Thyroid gland (tissue), 4 donors: ENCODE results near the gene DNAH14.

Experiments used
- POLR2A ChIP-seq, 2 donors: fragments of 450-650 bp; IDR thresholded peaks; one replicate each; pipeline ENCODE4 v1.6.1; 2017; ENCODE audit warnings: antibody characterized with exemption in 2 of 2, mild to moderate bottlenecking in 2 of 2, moderate library complexity in 1 of 2
- TF ChIP-seq, protein P1 (sequence below), 6 experiments: fragments of 200-600 bp in 3 of 6; fragments of 450-650 bp in 3 of 6; sonication (generic) in 3 of 6; IDR thresholded peaks; one replicate each; pipeline ENCODE4 v1.5.1; 2016 to 2019; ENCODE audit warnings: antibody characterized with exemption in 6 of 6, mild to moderate bottlenecking in 2 of 6, inconsistent platforms in 1 of 6, moderate library complexity in 1 of 6

GRCh38 chr1:225119307-225119706 lies 189.8 kb downstream of the DNAH14 start:
- TF ChIP-seq, protein P1, sequence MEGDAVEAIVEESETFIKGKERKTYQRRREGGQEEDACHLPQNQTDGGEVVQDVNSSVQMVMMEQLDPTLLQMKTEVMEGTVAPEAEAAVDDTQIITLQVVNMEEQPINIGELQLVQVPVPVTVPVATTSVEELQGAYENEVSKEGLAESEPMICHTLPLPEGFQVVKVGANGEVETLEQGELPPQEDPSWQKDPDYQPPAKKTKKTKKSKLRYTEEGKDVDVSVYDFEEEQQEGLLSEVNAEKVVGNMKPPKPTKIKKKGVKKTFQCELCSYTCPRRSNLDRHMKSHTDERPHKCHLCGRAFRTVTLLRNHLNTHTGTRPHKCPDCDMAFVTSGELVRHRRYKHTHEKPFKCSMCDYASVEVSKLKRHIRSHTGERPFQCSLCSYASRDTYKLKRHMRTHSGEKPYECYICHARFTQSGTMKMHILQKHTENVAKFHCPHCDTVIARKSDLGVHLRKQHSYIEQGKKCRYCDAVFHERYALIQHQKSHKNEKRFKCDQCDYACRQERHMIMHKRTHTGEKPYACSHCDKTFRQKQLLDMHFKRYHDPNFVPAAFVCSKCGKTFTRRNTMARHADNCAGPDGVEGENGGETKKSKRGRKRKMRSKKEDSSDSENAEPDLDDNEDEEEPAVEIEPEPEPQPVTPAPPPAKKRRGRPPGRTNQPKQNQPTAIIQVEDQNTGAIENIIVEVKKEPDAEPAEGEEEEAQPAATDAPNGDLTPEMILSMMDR (IDR thresholded peaks at IDR 0.05): no peak
- no peak for TF ChIP-seq POLR2A (IDR thresholded peaks at IDR 0.05)
